Colonic mucosa (tissue), 4 donors: Measurements from ENCODE around the gene PBRM1. TPM values are rescaled to one million over a fixed set of nuclear protein-coding genes. Genes with fewer than 3 reads are reported as not detected.

ENCODE experiments used
- DNase-seq: peaks from one replicate; pipeline ENCODE4 v3.0.0-alpha.2; 2020
- H3K27ac ChIP-seq: fragments of 200-600 bp; one replicate; pipeline ENCODE4 v1.8.0; 2021
- H3K27me3 ChIP-seq: fragments of 200-600 bp; one replicate; pipeline ENCODE4 v1.8.0; 2021
- H3K36me3 ChIP-seq: fragments of 200-600 bp; one replicate; pipeline ENCODE4 v1.8.0; 2021
- H3K4me1 ChIP-seq: fragments of 200-600 bp; one replicate; pipeline ENCODE4 v1.8.0; 2021; ENCODE audit warnings: mild to moderate bottlenecking
- H3K4me3 ChIP-seq: fragments of 200-600 bp; one replicate; pipeline ENCODE4 v1.8.0; 2021
- H3K9ac ChIP-seq, 2 donors: one replicate each; pipeline ENCODE4 v1.7.0; 2013; ENCODE audit warnings: control low read depth in 2 of 2, low read depth in 2 of 2, low read length in 2 of 2
- H3K9me3 ChIP-seq: fragments of 200-600 bp; one replicate; pipeline ENCODE4 v1.8.0; 2021
- intact Hi-C: fragments of 100-400 bp; cut with DNase I; formaldehyde crosslinking; loops from one replicate; pipeline ENCODE4 v1.14.1; 2022
- total RNA-seq, 2 donors: library from RNA; stranded (reverse); fragmentation: NEBNext Ultra II Directional in 1 of 2; extraction: Animal tissue kit (Norgen Biotek cat#: 25700) in 1 of 2; gene quantifications; one replicate each; pipeline ENCODE4 v1.2.1, GENCODE V29; 2021
- TF ChIP-seq, protein P1 (sequence below): fragments of 200-600 bp; IDR thresholded peaks from one replicate; pipeline ENCODE4 v1.8.0; 2022; ENCODE audit warnings: antibody characterized with exemption, mild to moderate bottlenecking
- donor health status: healthy.
- donor health status: DM: no; HTN: no; CAD: no.
- donor health status: DM: no; HTN: no; CAD: no.

The PBRM1 gene
- total RNA-seq, 2 donors from 2014 or later: 53.6 to 65.7 TPM

DNA sequence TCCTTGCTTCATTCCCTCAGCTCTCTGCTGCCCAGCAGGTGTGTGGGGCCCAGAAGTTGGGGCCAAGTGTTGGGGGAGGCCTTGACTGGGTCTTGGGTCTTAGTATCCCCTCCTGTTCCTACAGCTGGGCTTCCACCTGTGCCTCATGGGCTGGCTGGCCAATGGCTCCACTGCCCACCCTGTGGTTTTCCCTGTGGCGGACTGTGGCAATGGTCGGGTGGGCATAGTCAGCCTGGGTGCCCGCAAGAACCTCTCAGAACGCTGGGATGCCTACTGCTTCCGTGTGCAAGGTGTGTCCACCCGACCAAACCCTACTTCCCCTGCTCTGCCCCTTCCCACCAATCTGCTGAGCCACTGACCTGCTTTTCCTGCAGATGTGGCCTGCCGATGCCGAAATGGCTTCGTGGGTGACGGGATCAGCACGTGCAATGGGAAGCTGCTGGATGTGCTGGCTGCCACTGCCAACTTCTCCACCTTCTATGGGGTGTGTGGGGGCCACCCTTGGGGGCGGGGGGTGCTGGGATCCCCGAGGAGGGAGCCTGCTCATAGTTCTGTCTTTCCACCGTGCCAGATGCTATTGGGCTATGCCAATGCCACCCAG is 163.0 kb downstream of the PBRM1 start:
- TF ChIP-seq, protein P1, sequence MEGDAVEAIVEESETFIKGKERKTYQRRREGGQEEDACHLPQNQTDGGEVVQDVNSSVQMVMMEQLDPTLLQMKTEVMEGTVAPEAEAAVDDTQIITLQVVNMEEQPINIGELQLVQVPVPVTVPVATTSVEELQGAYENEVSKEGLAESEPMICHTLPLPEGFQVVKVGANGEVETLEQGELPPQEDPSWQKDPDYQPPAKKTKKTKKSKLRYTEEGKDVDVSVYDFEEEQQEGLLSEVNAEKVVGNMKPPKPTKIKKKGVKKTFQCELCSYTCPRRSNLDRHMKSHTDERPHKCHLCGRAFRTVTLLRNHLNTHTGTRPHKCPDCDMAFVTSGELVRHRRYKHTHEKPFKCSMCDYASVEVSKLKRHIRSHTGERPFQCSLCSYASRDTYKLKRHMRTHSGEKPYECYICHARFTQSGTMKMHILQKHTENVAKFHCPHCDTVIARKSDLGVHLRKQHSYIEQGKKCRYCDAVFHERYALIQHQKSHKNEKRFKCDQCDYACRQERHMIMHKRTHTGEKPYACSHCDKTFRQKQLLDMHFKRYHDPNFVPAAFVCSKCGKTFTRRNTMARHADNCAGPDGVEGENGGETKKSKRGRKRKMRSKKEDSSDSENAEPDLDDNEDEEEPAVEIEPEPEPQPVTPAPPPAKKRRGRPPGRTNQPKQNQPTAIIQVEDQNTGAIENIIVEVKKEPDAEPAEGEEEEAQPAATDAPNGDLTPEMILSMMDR: no peak

DNA sequence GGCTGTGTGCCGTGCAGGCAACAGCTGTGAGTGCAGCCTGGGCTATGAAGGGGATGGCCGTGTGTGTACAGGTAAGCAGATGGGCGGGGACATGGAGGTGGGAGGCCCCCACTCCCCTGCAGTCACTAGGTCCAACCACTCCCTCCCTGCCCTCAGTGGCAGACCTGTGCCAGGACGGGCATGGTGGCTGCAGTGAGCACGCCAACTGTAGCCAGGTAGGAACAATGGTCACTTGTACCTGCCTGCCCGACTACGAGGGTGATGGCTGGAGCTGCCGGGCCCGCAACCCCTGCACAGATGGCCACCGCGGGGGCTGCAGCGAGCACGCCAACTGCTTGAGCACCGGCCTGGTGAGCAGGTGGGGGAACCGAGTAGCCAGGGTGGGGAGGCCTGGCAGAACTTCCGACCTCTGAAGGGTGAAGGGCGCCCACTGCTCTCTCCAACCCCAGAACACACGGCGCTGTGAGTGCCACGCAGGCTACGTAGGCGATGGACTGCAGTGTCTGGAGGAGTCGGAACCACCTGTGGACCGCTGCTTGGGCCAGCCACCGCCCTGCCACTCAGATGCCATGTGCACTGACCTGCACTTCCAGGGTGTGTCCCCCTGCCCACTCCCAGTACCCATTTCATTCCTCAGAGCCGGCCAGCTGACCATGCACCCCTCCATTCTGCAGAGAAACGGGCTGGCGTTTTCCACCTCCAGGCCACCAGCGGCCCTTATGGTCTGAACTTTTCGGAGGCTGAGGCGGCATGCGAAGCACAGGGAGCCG is 163.6 kb downstream of the PBRM1 start:
- DNase-seq: no peak
- H3K36me3 ChIP-seq: no peaks in the 10 kb centered on the region
- intact Hi-C loops: no loop called here

More for the DNA sequence above, 163.0 kb downstream of the PBRM1 start:
- Histone ChIP-seq H3K9me3 (no peaks in the 10 kb centered on the region), H3K36me3 (no peaks in the 10 kb centered on the region), H3K9ac (no peak overlapping the region), H3K4me3 (no peak overlapping the region), H3K27ac (no peak overlapping the region), H3K4me1 (no peaks in the 10 kb centered on the region), H3K27me3 (no peaks in the 10 kb centered on the region)
- DNase-seq: no peak
- intact Hi-C loops: no loop called here

DNA sequence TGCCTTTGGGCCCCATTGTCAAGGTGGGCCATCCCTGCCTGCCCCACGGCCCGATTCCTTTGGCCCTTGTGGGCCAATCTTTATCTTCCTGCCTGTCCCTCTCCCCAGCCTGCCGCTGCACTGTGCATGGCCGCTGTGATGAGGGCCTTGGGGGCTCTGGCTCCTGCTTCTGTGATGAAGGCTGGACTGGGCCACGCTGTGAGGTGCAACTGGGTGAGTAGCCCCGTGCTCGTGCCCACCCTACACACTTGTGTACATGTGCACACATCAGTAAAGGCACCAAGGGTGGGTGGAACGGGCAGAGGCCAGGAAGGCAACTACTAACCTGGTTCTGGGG is 164.3 kb downstream of the PBRM1 start:
- TF ChIP-seq, protein P1: no peak
- H3K36me3 ChIP-seq: no peaks in the 10 kb centered on the region
- H3K27ac ChIP-seq: no peak overlapping the region
- no peaks in the 10 kb centered on the region for H3K9me3 ChIP-seq
- H3K4me1 ChIP-seq: no peaks in the 10 kb centered on the region
- no peaks in the 10 kb centered on the region for H3K27me3 ChIP-seq
- H3K4me3 ChIP-seq: no peak overlapping the region
- intact Hi-C loops: no loop called here
- H3K9ac ChIP-seq: no peak overlapping the region
- no peak for DNase-seq

More for the DNA sequence above, 163.6 kb downstream of the PBRM1 start:
- Histone ChIP-seq H3K9me3 (no peaks in the 10 kb centered on the region), H3K4me1 (no peaks in the 10 kb centered on the region), H3K9ac (no peak overlapping the region), H3K27me3 (no peaks in the 10 kb centered on the region), H3K27ac (no peak overlapping the region), H3K4me3 (no peak overlapping the region)
- TF ChIP-seq, protein P1: no peak

DNA sequence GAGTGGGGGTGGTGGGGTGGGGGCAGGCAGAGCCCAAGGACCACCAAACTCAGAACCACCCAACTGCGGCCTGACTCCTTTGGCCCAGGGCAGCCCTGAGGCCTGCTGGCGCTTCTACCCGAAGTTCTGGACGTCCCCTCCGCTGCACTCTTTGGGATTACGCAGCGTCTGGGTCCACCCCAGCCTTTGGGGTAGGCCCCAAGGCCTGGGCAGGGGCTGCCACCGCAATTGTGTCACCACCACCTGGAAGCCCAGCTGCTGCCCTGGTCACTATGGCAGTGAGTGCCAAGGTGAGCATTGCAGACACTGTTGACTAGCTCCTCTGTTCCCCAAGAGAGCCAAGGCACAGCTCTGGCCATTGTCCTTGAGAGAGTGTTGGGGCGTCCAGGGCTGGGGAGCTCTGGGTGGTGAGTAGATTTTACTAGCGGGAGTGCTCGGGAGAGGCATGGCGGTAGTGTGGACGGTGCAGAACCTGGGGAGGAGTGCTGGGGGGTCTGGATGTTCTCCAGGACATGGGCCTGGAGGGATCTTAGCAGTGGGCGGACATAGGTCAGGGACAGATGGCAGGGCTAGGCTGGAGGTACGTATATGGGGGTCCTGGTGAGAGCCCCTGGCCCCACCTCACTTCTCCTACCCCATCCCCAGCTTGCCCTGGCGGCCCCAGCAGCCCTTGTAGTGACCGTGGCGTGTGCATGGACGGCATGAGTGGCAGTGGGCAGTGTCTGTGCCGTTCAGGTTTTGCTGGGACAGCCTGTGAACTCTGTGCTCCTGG is 164.8 kb downstream of the PBRM1 start:
- TF ChIP-seq, protein P1: no peak
- Histone ChIP-seq H3K4me1 (no peaks in the 10 kb centered on the region), H3K9ac (no peak overlapping the region), H3K27ac (no peak overlapping the region), H3K4me3 (no peak overlapping the region), H3K9me3 (no peaks in the 10 kb centered on the region), H3K36me3 (no peaks in the 10 kb centered on the region), H3K27me3 (no peaks in the 10 kb centered on the region)
- intact Hi-C loops: no loop called here
- DNase-seq: no peak

DNA sequence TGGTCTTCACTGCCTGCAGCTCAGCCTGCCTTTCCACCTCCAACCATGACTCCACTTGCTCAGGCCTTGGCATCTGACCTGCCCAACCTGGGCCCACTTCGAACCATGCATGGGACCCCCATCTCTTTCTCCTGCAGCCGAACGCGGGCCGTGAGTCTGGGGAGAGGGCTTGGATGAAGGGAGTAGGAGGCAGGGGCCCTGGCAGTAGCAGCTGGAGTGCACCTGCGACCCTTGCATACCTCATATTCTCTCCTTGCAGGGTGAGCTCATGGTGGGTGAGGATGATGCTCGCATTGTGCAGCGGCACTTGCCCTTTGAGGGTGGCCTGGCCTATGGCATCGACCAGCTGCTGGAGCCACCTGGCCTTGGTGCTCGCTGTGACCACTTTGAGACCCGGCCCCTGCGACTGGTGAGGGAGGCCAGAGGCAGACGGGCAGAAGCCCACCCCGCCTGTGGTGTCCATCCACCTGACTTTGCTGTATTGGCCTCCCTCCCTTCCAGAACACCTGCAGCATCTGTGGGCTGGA is 165.5 kb downstream of the PBRM1 start:
- TF ChIP-seq, protein P1: no peak
- H3K27me3 ChIP-seq: no peaks in the 10 kb centered on the region
- no peak overlapping the region for H3K4me3 ChIP-seq
- H3K9me3 ChIP-seq: no peaks in the 10 kb centered on the region
- intact Hi-C loops: no loop called here
- H3K36me3 ChIP-seq: no peaks in the 10 kb centered on the region
- no peak overlapping the region for H3K27ac ChIP-seq
- H3K9ac ChIP-seq: no peak overlapping the region
- H3K4me1 ChIP-seq: no peaks in the 10 kb centered on the region
- DNase-seq: no peak
